HG03439 (cell line): Measurements from ENCODE around the gene ACVR1B.

ENCODE experiments used
- ATAC-seq: cut with Tn5 transposase; IDR thresholded peaks from one replicate; pipeline ENCODE4 v1.9.1; 2021; ENCODE audit warnings: mild to moderate bottlenecking, moderate library complexity; ENCODE audit not compliant: unreplicated experiment

ACVR1B gene

GRCh38 chr12:52003016-52003550 lies 51.6 kb downstream of the ACVR1B start:
- no peak for ATAC-seq

- no peak for ATAC-seq
Measured at GRCh38 chr12:52003591-52003990, 52.1 kb downstream of the ACVR1B start.

GRCh38 chr12:52004042-52004648 lies 52.6 kb downstream of the ACVR1B start:
- no peak for ATAC-seq

- ATAC-seq: no peak
Measured at GRCh38 chr12:52005218-52005902, 53.9 kb downstream of the ACVR1B start.

GRCh38 chr12:52005903-52006703 lies 54.6 kb downstream of the ACVR1B start:
- ATAC-seq: no peak

GRCh38 chr12:52006726-52007157 lies 55.2 kb downstream of the ACVR1B start, which contains the start of gene TAMALIN:
TAMALIN (plus strand) TSS chr12:52006946; CDS start chr12:52007020, 74 bp downstream.
- no peak for ATAC-seq

GRCh38 chr12:52007158-52007921 lies 55.8 kb downstream of the ACVR1B start:
- ATAC-seq: no peak

GRCh38 chr12:52007982-52008510 lies 56.5 kb downstream of the ACVR1B start:
- no peak for ATAC-seq

- no peak for ATAC-seq
Measured at GRCh38 chr12:52009081-52009751, 57.7 kb downstream of the ACVR1B start.

- ATAC-seq: no peak
Measured at GRCh38 chr12:52010152-52010622, 58.7 kb downstream of the ACVR1B start.

- ATAC-seq: no peak
Measured at GRCh38 chr12:52010692-52011601, 59.4 kb downstream of the ACVR1B start.

GRCh38 chr12:52011602-52012214 lies 60.2 kb downstream of the ACVR1B start:
- ATAC-seq: no peak

- ATAC-seq: no peak
Measured at GRCh38 chr12:52013626-52014310, 62.3 kb downstream of the ACVR1B start.

- ATAC-seq: no peak
Measured at GRCh38 chr12:52014567-52015530, 63.4 kb downstream of the ACVR1B start.

- ATAC-seq: no peak
Measured at GRCh38 chr12:52015532-52016041, 64.1 kb downstream of the ACVR1B start.

GRCh38 chr12:52018433-52019112 lies 67.1 kb downstream of the ACVR1B start:
- ATAC-seq: no peak
